Activated CD8-positive, alpha-beta memory T cell treated with anti-CD3 and anti-CD28 coated beads for 24 hours (primary cell): Measurements from ENCODE around the gene LCE1C.

ENCODE experiments used
- DNase-seq: peaks from one replicate; pipeline ENCODE4 v3.0.0-alpha.2; 2020

Gene LCE1C, protein sequence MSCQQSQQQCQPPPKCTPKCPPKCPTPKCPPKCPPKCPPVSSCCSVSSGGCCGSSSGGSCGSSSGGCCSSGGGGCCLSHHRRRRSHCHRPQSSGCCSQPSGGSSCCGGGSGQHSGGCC

GRCh38 chr1:152806576-152806975, at the start of gene LCE1C:
LCE1C (minus strand) TSS chr1:152806651; CDS start chr1:152805478, 1,173 bp downstream.
- no peak for DNase-seq

GRCh38 chr1:152855661-152856060, 49.2 kb upstream of the LCE1C start:
- no peak for DNase-seq

DNA sequence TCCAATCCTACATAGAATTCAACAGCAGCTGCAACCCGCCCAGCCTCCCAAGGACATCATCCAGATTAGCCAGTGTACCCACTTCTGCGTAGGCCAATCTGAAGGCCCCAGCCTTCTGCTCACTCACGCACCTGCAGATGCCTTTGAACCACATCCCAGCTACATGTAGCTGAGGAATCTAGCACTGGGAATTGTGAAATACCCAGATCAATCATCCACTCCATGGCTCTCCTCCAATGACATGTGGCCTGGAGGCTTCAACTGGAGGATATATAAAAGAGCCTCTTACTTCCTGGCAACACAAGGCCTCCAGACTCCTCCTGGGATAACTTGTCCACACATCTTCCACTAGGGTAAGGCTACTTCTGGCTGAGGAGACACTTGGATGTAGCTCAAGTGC, 36.1 kb upstream of the LCE1C start, which contains the start of gene LCE6A:
LCE6A (plus strand) TSS at position 301 of the 400 bp plus-strand sequence. CDS start 665 bp downstream, outside the sequence.
- no peak for DNase-seq

- DNase-seq = no peak
Observed at GRCh38 chr1:152836870-152837269, 30.4 kb upstream of the LCE1C start.

DNA sequence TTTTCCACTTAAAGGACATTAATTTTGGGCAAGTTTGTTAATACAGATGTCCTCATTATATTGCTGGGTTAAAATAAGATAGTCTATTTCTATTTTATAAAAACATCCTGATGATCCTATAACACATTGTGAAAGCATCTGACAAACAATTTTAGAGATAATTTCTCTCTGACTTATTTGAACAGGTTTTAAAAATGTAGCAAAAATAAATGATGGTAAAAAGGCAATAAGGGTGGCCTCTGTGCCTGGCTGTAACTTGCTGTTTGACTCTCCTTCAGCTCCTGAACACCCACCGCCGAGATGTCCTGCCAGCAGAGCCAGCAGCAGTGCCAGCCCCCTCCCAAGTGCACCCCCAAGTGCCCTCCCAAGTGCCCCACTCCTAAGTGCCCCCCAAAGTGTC, 20.7 kb upstream of the LCE1C start, which contains the start of gene LCE1A:
LCE1A (plus strand) TSS at position 301 of the 400 bp plus-strand sequence; CDS start at position 301, 0 bp downstream.
- DNase-seq = no peak

DNA sequence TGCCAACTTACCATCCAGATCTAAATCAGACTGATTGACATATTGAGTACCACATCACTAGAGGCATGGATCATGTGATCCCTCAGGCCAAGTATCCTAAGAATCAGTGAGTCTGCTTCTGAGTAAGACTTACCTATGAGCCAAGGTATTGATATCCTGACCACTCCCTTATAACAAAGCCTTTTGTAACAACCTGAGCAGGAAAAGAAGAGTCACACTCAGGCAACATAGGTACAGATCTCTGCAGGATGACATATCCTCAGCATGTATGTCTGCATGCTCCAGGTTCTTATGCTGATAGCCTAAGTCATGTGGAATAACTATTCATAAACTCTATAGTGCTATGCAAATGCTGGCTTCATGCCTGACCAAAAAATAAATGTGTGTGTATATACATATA, 18.5 kb upstream of the LCE1C start:
- no peak for DNase-seq

DNA sequence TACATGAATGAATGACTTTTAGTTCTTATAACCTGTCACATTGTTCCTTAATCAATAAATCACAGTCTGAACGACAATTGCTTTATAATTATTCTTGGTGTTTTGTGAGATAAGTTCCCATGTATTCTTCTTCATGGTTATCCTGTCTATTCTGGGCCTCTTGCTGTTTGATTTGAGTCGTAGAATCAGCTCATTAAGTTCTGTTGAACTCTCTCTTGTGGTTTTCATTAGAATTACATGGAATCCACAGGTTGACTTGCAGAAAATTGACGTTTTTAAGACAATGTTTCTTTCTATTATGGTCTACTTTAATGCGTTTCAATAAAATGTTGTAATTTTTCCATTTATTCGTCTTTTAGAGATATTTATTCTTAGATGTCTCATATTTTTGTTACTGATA, 16.8 kb upstream of the LCE1C start:
- no peak for DNase-seq

- no peak for DNase-seq
Observed at GRCh38 chr1:152817309-152817708, 10.9 kb upstream of the LCE1C start.

GRCh38 chr1:152811671-152812070, 5.2 kb upstream of the LCE1C start, which contains the start of gene LCE1B:
LCE1B (plus strand) TSS chr1:152811971; CDS start chr1:152812447, 476 bp downstream.
- DNase-seq = no peak

DNA sequence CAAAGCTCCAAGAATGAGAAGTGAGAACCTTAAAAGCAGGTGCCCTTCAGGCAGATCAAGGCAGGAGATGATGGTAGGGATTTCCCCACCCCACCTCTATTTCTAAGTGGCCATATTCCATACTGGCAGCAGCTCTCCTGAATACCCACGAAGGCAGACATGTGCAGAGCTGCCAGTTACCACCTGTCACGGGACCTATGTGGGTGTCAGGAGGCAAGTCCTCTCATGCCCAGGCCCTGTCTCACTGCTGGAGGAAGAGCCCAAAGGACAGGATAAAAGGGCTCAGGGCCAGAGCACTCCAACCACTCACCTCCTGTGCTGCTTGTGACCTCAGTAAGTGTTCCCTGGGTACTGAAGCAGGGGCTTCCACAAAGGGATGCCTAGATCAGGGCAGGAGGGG, 4.6 kb upstream of the LCE1C start:
- no peak for DNase-seq

- no peak for DNase-seq
Observed at GRCh38 chr1:152801333-152801732, 5.1 kb downstream of the LCE1C start.

GRCh38 chr1:152796421-152796820, 10.0 kb downstream of the LCE1C start, which contains the start of gene LCE1D:
LCE1D (plus strand) TSS chr1:152796721; CDS start chr1:152797795, 1,074 bp downstream.
- DNase-seq = no peak

GRCh38 chr1:152795686-152796085, 10.8 kb downstream of the LCE1C start:
- DNase-seq = no peak

GRCh38 chr1:152786077-152786476, 20.4 kb downstream of the LCE1C start, which contains the start of gene LCE1E:
LCE1E (plus strand) TSS chr1:152786257; CDS start chr1:152787300, 1,043 bp downstream.
- DNase-seq = no peak

DNA sequence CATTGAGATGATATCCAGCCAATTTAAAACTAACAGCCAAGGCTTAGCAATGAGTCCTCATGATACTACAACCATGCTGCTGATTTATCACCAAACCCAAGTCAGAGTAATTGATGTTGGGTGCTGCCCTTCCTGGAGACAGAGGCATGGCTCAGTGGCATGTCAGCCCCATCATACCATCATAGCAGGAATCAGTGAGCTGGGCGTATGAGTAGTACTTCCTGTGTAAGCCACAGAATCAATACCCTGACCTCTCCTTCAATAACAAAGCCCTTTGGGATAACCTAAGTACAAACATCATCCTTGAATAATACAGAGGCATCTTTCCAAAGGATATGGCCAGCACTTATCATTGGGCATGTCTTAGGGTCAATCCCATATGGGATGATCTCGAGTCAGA, 23.4 kb downstream of the LCE1C start:
- no peak for DNase-seq

GRCh38 chr1:152777510-152778137, 28.8 kb downstream of the LCE1C start:
- DNase-seq = no peak

- DNase-seq = no peak
Observed at GRCh38 chr1:152776361-152776760, 30.1 kb downstream of the LCE1C start.

DNA sequence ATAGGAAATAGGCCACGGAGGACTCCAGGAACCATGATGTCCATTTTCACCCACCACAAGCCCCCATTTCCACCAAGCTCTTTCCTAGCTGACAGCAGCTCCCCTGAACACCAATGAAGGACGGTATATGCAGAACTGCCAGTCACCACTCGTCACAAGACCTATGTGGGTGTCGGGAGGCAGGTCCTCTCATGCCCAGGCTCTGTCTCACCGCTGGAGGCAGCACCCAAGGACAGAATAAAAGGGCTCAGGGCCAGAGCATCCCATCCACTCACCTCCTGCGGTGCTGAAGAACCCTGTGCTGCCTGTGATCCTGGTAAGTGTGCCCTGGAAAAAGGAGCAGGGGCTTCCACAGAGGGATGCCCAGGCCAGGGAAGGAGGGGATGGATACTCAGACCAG, 31.6 kb downstream of the LCE1C start, which contains the start of gene LCE1F:
LCE1F (plus strand) TSS at position 266 of the 400 bp plus-strand sequence. CDS start 1,232 bp downstream, outside the sequence.
- no peak for DNase-seq

DNA sequence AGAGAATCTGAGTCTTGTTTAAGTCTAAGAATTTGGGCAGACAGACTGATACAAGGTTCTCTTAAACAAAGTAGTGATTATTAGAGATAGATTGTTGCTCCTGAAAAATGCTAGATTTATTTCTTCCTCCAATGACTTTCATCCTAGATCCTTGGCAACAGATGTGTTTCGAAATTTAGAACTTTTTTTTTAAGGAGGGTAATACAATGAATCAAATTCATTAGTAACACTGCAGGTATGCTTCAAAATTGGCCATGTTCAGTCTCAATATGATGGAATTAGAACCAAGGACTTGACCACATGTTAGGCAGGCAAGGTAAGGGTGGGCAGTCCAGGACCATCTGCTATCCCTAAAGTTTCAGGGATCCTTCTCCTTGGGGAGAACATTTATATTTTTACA, 36.0 kb downstream of the LCE1C start:
- DNase-seq = no peak

GRCh38 chr1:152768847-152769533, 37.5 kb downstream of the LCE1C start:
- no peak for DNase-seq

DNA sequence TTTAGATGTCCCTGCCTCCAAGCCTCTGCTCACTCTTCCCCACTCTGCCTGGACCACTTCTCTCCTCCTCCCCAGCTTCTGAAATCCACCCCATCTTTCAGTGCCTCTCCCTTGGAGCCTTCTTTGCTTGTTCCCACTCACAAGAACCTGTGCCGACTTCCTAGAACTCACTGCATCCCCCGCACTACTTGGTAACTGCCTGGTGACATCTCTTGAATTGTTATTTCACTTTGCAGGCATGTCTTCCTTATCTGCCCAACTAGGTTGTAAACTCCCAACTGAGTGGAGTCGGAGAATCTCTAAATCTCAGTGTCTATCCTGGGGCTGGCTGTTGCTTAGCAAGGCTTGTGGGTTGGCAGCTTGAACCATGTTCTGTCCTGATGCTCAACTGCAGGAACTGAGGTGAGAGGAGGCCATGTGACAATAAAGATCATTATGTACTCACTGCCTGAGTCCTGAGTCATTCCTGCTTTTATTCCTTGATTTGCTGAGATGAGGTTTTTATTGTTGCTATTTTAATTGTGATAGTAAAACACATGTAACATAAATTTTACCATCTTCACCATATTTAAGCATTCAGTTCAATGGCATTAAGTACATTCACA, 44.7 kb downstream of the LCE1C start:
- no peak for DNase-seq

DNA sequence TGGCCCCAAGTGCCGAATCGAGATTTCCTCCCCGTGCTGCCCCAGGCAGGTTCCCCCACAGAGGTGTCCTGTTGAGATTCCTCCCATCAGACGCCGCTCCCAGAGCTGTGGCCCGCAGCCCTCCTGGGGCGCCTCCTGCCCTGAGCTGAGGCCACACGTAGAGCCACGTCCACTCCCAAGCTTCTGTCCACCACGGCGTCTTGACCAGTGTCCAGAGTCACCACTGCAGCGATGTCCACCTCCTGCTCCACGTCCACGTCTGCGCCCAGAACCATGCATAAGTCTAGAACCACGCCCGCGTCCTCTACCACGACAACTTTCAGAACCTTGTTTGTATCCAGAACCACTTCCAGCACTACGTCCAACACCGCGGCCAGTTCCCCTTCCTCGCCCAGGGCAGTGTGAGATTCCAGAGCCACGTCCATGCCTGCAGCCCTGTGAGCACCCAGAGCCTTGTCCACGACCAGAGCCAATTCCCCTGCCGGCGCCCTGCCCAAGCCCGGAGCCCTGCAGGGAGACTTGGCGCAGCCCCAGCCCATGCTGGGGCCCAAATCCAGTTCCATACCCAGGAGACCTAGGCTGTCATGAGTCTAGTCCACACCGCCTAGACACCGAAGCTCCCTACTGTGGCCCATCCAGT, 45.8 kb downstream of the LCE1C start:
- no peak for DNase-seq
